ENCODE data around the gene PDSS1.
"Not testable (repeated sequence)": the region's sequence is repeated elsewhere in the genome, so short reads cannot be mapped to it uniquely, and the experiment has no call there.

The PDSS1 gene

DNA sequence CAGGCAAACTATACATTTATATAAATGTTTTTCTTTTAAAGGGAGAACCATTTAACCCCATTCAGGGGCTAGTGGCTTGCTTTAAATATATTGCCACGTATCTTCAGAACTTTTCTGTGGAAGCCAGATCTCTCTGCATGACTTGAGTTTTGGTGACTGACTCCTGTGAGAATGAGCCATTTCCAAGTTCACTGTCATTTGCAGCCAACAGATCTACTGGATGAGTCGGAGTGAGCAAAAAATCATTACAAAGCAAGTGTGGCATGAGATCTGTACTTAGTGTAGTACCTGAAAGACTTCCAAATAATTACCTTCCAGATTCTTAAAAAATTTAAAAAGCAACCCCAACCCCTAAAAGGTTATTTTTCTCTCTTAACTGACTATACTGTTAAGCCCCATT is 45.6 kb downstream of the PDSS1 start:
- DNase-seq = no peak

DNA sequence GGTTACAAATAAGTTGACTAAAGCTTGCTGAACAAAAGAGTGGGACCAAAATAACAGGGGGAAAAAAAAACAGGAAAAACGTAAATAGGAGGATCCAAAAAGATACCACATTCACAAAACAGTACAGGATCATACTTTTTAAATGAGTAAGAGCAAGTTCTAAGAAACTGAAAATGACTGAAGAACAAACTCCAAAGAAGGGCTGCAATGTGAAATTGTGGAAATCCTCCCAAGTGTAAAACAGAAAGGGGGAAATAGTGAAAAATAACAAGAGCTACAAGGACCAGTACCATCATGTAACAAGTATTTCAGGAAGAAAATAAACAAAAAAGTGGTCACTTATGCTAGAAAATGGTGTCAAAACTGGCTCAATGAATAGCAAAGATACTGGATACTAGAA is 46.3 kb downstream of the PDSS1 start:
- DNase-seq = no peak

DNA sequence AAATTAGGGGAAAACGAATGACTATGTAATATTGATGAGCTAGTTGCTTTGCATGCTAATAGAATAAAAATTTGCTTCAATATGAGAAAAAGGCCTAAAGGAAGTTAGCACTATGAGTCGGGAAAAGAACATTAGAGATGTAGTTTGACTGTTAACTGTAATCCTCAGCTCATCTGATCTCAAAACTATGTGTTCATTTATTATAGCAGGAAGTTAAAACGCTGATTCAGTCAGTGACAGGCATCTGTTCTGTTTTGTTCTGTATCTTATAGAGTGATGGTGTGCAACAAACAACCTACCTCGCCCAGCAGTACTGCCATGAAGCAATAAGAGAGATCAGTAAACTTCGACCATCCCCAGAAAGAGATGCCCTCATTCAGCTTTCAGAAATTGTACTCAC is 48.6 kb downstream of the PDSS1 start:
- no peak for DNase-seq

DNA sequence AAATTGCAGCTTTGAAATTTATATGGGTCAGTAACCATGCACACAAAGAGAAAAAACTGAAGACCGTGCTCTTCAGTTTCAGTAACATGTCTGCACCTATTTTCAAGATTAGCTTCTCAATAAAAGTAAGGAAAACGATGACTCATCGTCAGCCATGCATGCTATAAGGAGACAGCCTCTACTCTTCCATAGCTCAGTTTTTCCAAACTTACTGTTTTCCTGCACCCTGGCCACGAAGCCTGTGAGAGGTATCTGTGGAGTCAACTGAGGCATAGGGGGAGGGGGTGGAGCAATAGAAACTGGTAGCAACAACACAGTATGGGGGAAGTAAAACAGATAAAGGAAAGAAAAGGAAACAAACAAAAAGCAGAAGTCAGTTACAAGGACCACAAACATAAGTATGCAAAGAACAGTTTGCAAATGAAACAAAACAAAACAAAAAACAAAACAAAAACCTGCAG is 58.0 kb downstream of the PDSS1 start:
- no peak for DNase-seq

DNA sequence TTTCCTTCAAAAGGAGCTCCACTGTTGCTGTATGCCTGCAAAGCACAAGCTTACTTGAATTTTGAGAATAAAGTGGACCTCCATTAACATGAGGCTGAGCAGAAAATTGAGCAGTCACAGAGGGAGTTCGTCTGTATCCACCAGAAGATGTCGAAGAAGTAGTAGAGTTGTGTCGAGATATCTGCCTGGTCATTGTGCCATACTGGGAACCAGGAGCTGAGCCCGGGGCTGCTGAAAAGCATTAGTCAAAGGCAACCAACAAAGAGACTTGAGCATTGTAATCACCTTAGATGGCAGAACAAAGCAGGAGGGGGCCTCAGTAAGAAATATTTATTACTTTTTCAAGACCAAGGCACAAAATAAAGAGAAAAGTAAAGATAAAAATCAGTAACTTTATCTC is 61.5 kb downstream of the PDSS1 start:
- DNase-seq = no peak

DNA sequence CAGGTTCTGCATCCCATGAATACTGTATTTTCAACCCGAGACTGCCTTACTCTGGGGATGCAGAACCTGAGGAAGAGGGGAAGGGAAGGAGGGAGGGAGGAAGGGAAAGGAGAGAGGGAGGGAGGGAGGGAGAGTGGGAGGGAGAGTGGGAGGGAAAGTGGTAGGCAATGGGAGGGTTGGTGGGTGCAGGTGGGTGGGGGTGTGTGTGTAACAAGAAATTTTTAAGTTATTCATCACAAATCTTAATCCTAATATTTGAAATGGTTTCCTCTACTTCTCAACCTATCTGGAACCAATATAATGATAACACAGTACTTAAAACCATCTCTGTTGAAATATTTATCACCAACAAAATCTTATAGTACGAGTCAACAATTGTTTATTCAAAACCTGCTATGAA is 68.0 kb downstream of the PDSS1 start:
- DNase-seq = no peak

DNA sequence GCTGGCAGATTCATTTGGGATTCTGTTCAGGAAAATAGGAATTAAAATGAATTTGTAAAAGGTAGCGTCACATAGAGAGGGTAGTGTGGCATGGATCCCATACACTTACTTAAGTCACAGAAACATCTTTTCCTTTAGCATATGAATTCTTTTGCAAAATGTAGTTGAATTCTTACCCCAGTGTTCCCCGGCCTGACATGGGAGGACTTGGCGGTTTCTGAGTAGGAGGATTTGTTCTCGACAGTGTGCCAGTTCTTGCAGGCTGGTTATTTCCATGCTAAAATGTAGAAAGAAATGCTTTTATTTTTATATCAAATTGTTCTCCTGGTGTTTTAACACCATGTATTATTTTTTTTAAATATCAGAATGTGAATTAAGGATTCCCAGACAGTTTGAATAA is 72.6 kb downstream of the PDSS1 start:
- DNase-seq = no peak

DNA sequence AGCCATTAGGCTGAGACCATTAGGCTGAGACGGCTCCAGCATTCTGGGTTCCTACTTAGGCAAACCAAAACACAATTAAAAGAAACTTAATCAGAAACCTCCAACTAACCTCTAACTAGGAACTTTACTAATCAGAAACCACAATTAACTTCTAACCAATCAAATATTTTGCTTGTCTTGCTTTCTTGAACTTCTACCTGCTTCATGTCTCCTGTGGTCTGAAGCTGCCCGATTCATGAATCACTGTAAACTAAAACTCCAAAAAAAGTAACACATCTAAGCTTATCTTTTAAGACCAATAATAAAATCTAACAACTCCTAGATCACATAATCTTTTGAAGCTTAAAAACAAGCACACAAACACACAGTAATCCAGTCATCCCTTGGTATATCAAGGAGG is 76.1 kb downstream of the PDSS1 start:
- DNase-seq = no peak

DNA sequence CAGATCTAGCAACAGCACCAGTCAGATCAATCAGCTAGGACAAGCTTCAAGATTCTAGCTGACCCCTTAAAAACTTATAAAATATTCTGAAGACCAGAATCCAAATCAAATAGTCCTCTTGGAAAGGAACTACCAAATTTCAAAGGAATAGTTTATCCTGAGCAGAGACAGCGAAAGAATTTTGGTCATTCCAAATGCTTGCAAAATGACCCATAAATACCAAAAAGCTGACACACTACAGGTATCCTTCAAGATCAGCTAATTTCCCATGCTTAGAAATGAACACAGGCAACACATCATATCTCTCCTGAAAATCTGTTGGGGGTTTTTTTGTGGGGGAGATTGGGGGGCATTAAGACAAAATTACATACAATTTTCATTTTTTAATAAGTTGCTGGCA is 78.8 kb downstream of the PDSS1 start:
- DNase-seq = no peak

DNA sequence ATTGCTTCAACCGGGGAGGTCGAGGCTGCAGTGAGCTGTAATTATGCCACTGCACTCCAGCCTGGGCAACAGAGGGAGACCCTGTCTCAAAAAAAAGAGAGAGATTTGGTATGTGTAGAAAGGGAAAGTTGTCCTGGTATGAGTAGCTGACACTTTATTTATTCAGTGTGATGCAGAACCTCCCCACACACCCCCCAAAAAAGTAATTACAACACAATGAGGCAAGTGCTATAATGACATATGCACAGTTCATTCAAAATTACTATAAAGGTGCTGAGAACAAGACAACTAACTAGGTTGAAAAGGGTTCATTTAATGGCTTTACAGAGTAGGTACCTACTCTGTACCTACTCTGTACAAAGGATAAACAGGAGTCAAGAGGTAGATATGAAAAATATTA is 80.2 kb downstream of the PDSS1 start:
- DNase-seq = no peak

DNA sequence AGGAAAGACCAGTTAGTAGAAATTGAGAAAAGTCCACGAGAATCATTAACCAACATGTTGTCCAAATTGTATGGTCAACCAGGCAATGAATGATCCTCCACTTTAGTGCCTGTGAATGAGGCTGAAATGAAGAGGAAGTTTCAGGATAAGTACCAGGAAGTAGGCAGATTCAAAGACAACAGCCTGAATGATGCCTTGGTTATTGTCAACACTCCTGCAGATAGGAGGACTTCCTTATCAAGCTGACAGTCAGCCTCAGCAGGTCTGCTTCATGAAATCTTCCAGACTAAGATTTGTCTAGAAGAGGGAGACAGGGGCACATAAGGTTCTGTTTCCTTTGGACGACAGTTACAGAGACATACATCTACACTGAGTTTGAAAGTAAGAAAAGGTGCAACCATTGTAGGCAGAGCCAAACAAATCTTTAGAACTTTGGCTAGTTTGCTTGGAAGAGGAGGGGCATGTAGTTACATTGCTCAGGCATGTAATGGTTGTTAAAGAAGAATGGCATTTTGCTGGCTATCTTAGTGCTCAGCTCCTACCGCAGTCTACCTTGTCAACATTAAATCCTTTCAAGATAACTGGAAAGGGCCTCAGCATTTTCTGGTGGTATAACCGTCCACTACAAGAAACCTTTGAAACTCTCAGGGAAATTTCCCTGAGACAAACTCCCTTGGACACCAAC is 81.8 kb downstream of the PDSS1 start:
- DNase-seq = no peak

DNA sequence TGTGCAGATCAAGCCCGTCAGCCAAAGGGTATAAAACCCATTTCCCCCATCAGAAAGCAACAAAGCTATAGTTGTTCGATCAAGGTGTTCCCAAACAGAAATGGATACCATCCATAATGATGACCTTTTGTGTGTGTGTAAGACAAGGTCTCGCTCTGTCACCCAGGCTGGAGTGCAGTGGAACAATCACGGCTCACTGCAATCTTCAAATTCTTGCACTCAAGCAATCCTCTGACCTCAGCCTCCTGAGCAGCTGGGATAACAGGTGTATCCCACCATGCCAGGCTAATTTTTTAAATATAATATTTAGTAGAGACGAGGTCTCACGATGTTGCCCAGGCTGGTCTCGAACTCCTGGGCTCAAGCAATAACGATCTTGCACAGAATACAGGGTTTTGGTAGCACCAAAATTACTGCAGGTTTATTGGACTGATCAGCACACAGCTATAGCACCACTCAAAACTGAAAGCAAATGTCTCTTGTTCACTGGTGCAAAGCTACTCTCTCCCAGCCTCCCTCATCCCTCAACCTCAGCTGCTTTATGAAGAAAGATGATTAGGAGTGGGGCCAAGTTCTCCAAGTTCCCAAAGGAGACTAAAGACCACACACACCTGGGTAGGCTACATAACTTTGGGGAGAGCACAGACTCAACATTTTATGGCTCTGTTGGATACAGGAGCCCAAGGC is 82.7 kb downstream of the PDSS1 start:
- DNase-seq = no peak

DNA sequence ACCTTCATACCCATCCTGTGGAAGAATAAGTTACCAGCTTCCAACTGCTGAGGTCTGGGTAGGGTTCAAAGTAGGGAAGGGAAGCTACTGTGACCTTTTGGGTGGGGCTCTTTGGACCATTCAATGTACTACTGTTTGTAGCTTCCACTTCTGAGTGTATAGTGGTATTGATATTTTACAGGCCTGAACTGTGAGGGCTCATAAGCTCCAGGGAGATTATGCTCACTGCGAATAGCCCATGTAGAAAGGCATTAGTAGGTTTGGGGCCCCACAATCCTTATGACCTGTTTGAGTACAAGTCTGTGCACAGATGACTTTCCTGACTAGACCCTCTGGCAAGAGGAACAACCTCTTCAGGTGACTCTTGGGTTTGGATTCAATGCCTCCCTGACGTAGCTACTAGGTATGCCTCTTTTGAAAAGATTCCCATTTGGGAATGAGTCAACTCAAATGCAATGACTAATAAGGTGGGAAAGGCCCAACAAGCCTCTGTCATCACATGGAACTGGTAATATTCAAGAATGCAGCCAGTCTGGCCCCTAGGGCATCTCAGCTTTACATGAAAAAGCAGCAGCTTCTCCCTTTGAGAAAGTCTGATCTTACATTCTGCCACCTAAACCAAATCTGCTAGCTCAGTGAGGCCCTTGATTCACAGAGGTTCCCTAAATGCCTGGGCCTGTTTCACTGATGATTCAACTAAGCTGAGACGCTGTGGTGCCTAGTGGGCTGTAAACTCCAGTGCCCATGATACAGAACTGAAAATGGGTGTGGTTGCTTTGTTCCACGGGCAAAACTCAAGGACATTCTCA is 83.5 kb downstream of the PDSS1 start:
- DNase-seq = no peak

DNA sequence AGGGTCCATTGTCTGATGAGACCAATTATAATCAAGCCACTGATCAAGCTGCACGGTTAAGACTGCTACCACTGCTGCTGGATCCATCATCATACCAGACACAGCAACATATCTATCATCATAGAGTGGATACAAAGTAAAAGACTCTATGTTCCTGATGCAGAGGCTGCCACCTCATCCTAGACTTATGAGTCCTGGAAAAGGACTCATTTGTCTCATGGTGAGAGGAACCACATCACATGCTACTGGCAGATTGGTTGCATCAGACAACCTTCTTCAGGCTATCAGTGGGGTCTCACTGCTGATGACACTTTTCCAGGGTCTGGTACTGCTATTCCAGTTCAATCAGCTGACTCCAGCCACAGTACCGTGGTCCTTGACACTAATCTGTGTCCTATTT is 84.3 kb downstream of the PDSS1 start:
- DNase-seq = no peak

DNA sequence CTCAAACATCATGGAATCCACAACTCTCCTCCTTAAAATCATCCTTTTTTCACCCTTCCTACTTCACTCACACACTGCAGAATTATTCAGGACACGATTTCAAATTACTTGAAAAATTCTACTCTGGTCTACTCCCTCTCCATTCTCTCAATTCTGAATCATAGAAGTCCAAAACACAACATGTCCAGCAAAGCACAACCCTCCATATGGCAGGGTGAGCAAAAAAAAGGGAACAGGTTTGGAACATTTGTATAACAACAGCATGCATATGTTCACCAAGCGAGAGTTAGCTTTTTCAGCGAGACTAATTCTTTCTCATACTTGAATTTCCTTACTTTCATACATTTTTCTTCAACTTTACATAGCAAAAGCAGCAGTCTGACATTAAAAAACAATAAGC is 89.9 kb downstream of the PDSS1 start:
- no peak for DNase-seq

DNA sequence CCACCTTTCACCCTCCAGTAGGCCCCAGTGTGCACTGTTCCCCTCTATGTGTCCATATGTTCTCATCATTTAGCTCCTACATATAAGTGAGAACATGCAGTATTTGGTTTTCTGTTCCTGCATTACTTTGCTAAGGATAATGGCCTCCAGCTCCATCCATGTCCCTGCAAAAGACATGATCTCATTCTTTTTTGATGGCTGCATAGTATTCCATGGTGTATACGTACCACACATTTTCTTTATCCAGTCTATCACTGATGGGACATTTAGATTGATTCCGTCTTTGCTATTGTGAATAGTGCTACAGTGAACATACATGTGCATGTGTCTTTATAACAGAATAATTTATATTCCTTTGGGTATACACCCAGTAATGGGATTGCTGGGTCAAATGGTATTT is 92.3 kb downstream of the PDSS1 start:
- DNase-seq = not testable (repeated sequence)

DNA sequence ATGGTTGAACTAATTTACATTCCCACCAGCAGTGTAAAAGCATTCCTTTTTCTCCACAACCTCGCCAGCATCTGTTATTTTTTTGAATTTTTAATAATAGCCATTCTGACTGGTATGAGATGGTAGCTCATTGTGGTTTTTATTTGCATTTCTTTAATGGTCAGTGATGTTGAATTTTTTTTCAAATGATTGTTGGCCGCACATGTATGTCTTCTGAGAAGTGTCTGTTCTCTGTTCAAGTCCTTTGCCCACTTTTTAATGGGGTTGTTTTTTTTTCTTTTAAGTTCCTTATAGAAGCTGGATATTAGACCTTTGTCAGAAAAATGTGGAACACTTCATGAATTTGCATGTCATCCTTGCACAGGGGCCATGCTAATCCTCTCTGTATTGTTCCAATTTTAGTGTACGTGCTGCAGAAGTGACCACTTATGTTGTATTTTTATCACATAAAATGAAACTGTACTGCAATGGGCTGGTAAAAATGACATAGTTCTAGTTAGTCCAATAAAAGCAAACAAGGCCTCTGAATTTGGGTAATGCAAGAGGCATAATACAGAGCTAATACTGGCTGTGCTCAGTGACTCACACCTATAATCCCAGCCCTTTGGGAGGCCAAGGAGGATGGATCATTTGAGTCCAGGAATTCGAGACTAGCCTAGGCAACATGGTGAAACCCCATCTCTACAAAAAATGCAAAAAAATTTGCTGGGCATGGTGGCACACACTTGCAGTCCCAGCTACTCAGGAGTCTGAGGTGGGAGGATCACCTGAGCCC is 92.9 kb downstream of the PDSS1 start:
- DNase-seq = no peak

DNA sequence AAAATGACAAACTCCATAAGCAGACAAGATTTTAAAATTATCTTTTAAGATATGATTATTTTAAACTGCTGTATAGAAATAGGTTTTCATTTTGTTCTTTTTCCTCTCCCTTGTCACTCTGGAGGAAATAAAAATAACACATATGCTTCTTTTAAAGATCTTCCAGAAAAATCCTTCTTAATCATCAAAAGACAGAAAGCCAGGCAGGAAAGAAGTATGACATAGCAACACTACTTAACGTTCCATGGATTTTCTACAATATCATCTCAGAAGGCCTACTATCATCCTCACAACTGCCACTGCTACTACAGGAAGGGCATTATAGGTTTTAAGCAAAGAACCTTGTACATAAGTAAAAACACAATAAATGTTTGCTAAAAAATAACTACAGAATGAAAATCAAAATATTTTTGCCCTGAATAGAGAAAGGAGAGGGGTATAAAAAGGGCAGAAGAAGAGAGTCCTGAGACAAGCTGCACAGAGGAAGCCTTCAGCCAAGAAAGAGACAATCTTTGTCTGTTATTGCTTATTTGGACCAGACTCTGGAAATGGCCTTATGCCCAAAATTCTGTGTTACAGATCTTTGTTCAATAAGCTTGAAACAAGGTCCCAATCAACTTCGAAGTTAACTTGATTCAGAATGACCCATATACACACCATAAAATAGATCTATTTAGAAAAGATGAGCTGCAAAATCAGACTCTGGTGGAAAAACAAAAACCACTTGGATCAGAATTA is 95.4 kb downstream of the PDSS1 start:
- DNase-seq = no peak

Measured in retina (tissue), 1 donor.